Right hindlimb (tissue), 1 donor: ENCODE results near the gene GRIK3.

ENCODE experiments used
- DNase-seq: peaks from one replicate; pipeline ENCODE4 v3.0.0-alpha.2; 2018

The GRIK3 gene

DNA sequence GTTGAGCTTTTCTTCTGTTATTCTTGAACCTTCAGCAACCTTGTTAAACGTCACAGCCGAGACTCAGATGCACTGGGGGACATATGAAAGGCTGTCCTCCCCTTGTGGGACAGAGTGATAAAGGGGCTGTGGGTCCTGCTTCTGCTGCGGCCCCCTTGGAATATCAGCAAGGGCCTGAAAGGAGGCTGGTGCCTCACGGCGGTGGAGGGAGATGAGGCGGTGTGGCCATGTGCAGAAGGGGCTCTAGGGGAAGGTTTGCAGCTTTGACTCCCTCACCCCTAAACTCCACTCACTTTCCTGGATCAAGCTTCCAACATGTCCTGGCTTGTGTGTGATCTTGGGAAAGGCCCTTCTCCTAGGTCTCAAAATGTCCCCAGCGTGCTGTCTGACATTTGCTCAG is 280.9 kb downstream of the GRIK3 start:
- no peak for DNase-seq

DNA sequence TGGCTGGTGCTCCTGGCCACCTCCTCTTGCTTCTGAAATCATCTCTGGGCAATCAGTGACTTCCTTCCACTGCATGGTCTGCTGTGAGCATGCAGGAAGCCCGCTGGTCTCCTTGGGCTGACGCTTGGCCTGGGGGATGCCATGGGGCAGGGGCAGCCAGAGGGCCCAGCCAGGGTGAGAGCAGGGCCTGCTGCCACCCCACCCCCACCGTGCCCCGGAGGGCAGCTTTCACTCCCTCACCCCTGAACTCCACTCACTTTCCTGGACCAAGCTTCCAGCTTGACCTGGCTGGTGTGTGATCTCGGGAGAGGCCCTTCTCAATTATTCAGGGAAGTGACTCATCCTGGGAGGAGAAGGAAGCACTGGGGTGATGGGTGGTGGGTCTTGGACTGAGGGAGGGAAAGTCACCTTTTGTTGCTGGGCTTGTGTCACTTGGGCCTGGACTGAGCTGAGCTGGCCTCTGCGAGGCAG is 281.4 kb downstream of the GRIK3 start:
- DNase-seq, result no peak

DNA sequence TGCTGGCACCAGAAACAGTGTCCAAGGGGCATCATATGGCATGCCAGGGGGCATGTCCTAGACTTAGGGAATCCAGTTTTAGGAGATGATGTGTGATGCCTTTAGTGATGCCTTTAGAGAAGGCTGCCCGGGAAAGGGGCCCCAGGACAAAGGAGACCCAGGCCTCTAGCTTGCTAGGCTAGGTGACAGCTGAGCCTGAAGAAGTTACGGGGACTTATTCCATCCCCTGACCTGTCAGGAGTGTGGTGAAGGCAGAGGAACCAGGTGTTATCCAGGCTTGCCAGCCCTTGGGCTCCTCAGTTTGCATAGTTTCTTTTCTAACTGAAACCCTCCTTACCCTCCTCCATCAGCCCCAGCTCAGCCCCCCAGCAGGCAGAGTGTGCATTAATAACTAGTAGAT is 281.9 kb downstream of the GRIK3 start:
- no peak for DNase-seq

DNA sequence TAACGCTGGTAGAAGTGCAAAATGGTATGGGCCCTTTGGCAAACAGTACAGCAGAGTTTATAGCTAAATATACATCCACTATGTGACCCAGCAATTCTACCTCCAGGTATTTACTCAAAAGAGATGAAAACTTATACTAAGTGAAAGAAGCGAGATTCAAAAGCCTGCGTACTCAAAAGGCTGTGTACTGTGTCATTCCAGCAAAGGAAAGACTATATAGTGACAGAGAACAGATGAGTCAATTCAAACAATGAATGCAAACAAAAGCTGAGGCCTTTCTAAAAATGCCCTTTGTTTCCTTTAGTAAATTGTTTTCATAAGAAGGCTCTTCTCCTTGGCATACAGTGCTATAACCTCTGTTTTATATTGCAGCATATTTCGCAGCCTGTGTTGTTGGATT is 282.8 kb downstream of the GRIK3 start:
- DNase-seq, result no peak

DNA sequence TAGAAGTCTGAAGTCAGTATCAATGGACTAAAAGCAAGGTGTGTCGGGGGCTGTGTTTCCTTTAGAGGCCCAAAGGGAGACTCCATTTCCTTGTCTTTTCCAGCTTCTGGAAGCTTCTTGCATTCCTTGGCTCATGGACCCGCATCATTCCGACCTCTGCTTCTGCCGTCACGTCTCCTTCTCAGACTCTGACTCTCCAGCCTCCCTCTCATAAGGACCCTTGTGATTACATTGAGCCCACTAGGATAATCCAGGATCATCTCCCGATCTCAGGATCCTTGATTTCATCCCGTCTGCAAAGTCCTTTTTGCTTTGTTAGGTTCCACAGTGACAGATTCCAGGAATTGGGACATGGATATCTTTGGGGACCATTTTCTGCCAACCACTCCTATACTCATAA is 285.8 kb downstream of the GRIK3 start:
- DNase-seq, result no peak
